ENCODE measurements around the gene SEZ6L. TPM values are rescaled to one million over a fixed set of nuclear protein-coding genes. Genes with fewer than 3 reads are reported as not detected.
A peak's percentile ranks its signal among the peaks of the same experiment; 100 is the strongest.

The SEZ6L gene
- polyA plus RNA-seq, 1 donor (not counting 4 experiments of a cell fraction or from before 2014, with no cell fraction given): not detected

DNA sequence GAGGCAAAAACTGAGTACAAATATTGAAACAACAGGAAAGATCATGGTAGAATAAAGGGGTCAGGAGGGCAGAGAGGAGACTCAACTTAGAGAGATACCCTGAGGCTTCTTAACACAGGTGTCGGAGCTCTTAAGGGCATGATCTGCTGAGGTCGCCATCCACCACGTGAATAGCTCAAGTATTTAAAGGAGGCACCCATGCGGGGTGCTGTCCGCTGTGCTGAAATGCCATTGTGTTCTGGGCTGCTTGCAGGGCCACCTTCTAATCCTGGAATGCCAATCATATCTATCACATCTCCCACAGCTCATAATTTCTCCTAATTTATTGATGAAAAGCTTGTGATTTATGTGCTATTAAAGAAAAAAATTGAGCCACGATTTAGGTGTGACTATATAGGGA, 90.2 kb downstream of the SEZ6L start:
- dilution Hi-C loops (cut with MboI; ENCODE audit: extremely low pct_ligation_motif_present, low sequenced_read_pairs): no loop called here
- TF ChIP-seq, protein P1, sequence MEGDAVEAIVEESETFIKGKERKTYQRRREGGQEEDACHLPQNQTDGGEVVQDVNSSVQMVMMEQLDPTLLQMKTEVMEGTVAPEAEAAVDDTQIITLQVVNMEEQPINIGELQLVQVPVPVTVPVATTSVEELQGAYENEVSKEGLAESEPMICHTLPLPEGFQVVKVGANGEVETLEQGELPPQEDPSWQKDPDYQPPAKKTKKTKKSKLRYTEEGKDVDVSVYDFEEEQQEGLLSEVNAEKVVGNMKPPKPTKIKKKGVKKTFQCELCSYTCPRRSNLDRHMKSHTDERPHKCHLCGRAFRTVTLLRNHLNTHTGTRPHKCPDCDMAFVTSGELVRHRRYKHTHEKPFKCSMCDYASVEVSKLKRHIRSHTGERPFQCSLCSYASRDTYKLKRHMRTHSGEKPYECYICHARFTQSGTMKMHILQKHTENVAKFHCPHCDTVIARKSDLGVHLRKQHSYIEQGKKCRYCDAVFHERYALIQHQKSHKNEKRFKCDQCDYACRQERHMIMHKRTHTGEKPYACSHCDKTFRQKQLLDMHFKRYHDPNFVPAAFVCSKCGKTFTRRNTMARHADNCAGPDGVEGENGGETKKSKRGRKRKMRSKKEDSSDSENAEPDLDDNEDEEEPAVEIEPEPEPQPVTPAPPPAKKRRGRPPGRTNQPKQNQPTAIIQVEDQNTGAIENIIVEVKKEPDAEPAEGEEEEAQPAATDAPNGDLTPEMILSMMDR (optimal IDR thresholded peaks at IDR 0.05 in 1 of 3, IDR thresholded peaks at IDR 0.05 in 1 of 3, conservative IDR thresholded peaks at IDR 0.05 in 1 of 3; ENCODE audit: extremely low read depth in 1 of 3, insufficient read depth in 2 of 3, low read length in 3 of 3): peak in 1 of 3 experiments; percentile 33
- TF ChIP-seq EZH2 (IDR thresholded peaks at IDR 0.05; ENCODE audit: low read length): no peak
- no peaks in the 10 kb centered on the region for H3K9me3 ChIP-seq (ENCODE audit: control insufficient read depth, low read depth, low read length)
- no peak overlapping the region for H3K4me2 ChIP-seq (ENCODE audit: control insufficient read depth, extremely low read depth, insufficient read depth, low read depth, low read length)
- H3K4me3 ChIP-seq (ENCODE audit: control insufficient read depth in 2 of 3, extremely low read depth in 1 of 3, insufficient read depth in 2 of 3, low read depth in 1 of 3, low read length in 3 of 3): no peak overlapping the region
- FAIRE-seq (no peak), DNase-seq (ENCODE audit: low read depth, low spot score) (no peak)
- no peaks in the 10 kb centered on the region for H3K4me1 ChIP-seq (ENCODE audit: control insufficient read depth, extremely low read depth, insufficient read depth, low read length)
- no peaks in the 10 kb centered on the region for H4K20me1 ChIP-seq (ENCODE audit: control insufficient read depth, extremely low read depth, insufficient read depth, low read length)
- H2AFZ ChIP-seq (ENCODE audit: control insufficient read depth, low read length): no peak overlapping the region
- H3K79me2 ChIP-seq (ENCODE audit: control insufficient read depth, insufficient read depth, low read length): no peaks in the 10 kb centered on the region
- H3K27me3 ChIP-seq (ENCODE audit: control insufficient read depth, extremely low read depth, insufficient read depth, low read length): no peaks in the 10 kb centered on the region
- H3K9me1 ChIP-seq (ENCODE audit: control insufficient read depth, extremely low read depth, insufficient read depth, low read length): no peaks in the 10 kb centered on the region
- H3K9ac ChIP-seq (ENCODE audit: control insufficient read depth, extremely low read depth, insufficient read depth, low read length): no peak overlapping the region
- no peak overlapping the region for H3K27ac ChIP-seq (ENCODE audit: control insufficient read depth, insufficient read depth, low read length)
- H3K36me3 ChIP-seq (ENCODE audit: control insufficient read depth in 2 of 2, extremely low read depth in 1 of 2, insufficient read depth in 2 of 2, low read length in 2 of 2): no peaks in the 10 kb centered on the region

- Histone ChIP-seq H3K27ac (ENCODE audit: control insufficient read depth, insufficient read depth, low read length) (no peak overlapping the region), H3K27me3 (ENCODE audit: control insufficient read depth, extremely low read depth, insufficient read depth, low read length) (no peaks in the 10 kb centered on the region), H3K9ac (ENCODE audit: control insufficient read depth, extremely low read depth, insufficient read depth, low read length) (no peak overlapping the region), H3K9me3 (ENCODE audit: control insufficient read depth, low read depth, low read length) (no peaks in the 10 kb centered on the region), H3K4me3 (ENCODE audit: control insufficient read depth in 2 of 3, extremely low read depth in 1 of 3, insufficient read depth in 2 of 3, low read depth in 1 of 3, low read length in 3 of 3) (no peak overlapping the region), H2AFZ (ENCODE audit: control insufficient read depth, low read length) (no peak overlapping the region), H4K20me1 (ENCODE audit: control insufficient read depth, extremely low read depth, insufficient read depth, low read length) (no peaks in the 10 kb centered on the region), H3K9me1 (ENCODE audit: control insufficient read depth, extremely low read depth, insufficient read depth, low read length) (no peaks in the 10 kb centered on the region), H3K79me2 (ENCODE audit: control insufficient read depth, insufficient read depth, low read length) (no peaks in the 10 kb centered on the region), H3K4me1 (ENCODE audit: control insufficient read depth, extremely low read depth, insufficient read depth, low read length) (no peaks in the 10 kb centered on the region), H3K4me2 (ENCODE audit: control insufficient read depth, extremely low read depth, insufficient read depth, low read depth, low read length) (no peak overlapping the region), H3K36me3 (ENCODE audit: control insufficient read depth in 2 of 2, extremely low read depth in 1 of 2, insufficient read depth in 2 of 2, low read length in 2 of 2) (no peaks in the 10 kb centered on the region)
- FAIRE-seq (no peak), DNase-seq (ENCODE audit: low read depth, low spot score) (no peak)
- TF ChIP-seq, protein P1 (optimal IDR thresholded peaks at IDR 0.05 in 1 of 3, IDR thresholded peaks at IDR 0.05 in 1 of 3, conservative IDR thresholded peaks at IDR 0.05 in 1 of 3; ENCODE audit: extremely low read depth in 1 of 3, insufficient read depth in 2 of 3, low read length in 3 of 3): no peak
- no peak for TF ChIP-seq EZH2 (IDR thresholded peaks at IDR 0.05; ENCODE audit: low read length)
- dilution Hi-C loops (cut with MboI; ENCODE audit: extremely low pct_ligation_motif_present, low sequenced_read_pairs): no loop called here
Measured at GRCh38 chr22:26264162-26264561, 94.9 kb downstream of the SEZ6L start.
